ENCODE data around the gene ACOX1.

DNA sequence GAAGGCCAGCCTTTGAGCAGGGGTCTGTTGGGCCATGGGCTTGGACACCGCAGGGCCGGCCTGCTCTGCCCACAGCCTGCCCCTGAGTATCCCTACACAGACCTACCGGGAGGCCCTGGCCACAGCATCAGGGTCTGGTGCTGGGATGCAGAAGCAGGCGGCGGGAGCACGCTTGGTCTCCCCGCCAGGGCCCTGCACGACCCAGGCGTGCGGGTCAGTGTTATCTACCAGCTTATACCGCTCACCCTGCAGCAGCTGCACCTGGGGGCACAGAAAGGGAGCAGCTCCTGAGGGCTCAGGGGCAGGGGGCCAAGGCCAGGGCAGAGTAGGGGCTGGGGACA is 39.3 kb upstream of the ACOX1 start:
- TF ChIP-seq EZH2 (IDR thresholded peaks at IDR 0.05; ENCODE audit: insufficient read depth, poor library complexity, severe bottlenecking) = no peak
- TF ChIP-seq EZH2phosphoT487 (IDR thresholded peaks at IDR 0.05; ENCODE audit: insufficient read depth, low read depth) = no peak

All from GM23248 (cell line).